Subcutaneous adipose tissue (tissue), 4 donors: ENCODE measurements around the gene RRN3. TPM values are rescaled to one million over a fixed set of nuclear protein-coding genes. Genes with fewer than 3 reads are reported as not detected.

Experiments
- total RNA-seq, 4 donors: library from RNA; depleted of rRNA; stranded (reverse); fragments of >200 nt; gene quantifications; one replicate each; pipeline ENCODE4 v1.1.0, GENCODE V29; 2016
- TF ChIP-seq, protein P1 (sequence below): fragments of 450-650 bp; IDR thresholded peaks from one replicate; pipeline ENCODE4 v1.5.1; 2016; ENCODE audit warnings: low read depth, mild to moderate bottlenecking, control low read depth, antibody characterized with exemption, moderate library complexity

The RRN3 gene
- total RNA-seq, 4 donors from 2014 or later: 33.3 to 70.1 (median 42.2) TPM

DNA sequence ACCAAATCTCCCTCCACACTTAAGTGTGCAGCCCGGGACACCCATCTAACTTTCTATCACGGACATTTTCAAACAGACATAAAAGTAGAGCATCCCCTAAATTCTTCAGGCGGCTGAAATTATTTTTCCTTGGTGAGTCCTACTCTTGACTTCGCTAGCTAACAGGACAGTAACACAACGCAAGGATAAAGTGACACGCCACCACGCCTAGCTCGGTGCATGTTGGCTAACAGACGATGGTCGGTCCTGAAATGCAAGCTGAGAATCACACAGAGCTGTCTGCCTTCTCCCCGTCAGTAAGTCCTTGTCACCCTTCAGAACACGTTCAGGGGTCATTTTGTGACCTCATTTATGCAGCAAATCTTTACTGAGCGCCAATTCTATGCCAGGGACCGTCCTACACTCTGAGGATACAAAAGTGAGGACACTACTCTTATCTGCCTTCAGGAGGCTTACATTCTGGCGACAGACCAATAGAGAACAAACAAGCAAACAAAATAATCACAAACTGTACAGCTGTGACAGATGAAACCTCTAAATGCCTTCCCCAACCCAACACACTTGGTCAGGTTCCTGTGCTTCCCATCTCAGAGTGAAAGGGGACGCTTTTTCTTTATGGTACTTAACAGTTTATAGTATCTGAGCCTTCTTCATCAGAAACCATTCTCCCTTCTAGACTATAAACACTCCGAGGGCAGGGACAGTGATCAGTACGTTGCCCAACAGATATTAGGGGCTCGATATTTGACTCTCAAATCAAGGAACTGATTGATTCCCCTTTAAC, 39.5 kb downstream of the RRN3 start:
- TF ChIP-seq, protein P1, sequence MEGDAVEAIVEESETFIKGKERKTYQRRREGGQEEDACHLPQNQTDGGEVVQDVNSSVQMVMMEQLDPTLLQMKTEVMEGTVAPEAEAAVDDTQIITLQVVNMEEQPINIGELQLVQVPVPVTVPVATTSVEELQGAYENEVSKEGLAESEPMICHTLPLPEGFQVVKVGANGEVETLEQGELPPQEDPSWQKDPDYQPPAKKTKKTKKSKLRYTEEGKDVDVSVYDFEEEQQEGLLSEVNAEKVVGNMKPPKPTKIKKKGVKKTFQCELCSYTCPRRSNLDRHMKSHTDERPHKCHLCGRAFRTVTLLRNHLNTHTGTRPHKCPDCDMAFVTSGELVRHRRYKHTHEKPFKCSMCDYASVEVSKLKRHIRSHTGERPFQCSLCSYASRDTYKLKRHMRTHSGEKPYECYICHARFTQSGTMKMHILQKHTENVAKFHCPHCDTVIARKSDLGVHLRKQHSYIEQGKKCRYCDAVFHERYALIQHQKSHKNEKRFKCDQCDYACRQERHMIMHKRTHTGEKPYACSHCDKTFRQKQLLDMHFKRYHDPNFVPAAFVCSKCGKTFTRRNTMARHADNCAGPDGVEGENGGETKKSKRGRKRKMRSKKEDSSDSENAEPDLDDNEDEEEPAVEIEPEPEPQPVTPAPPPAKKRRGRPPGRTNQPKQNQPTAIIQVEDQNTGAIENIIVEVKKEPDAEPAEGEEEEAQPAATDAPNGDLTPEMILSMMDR: no peak

DNA sequence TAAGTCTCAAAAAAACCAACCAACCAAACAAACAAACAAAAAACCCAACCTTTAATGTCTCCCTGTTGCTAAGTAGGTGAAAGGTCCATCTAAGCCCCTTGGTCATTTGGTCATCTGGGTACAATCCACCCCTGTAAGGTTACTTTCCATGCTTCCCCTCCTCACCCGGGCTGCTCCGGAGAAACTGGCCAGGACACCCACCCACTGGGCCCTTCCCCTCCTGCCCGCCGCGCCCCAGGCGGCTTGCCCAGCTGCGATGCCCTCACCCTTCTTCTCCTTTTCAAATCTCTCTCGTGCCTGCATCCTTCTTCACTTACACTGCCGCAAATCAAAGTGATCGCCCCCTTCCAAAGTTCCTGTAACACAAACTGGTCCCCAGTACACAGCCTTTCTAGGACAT, 40.2 kb downstream of the RRN3 start:
- TF ChIP-seq, protein P1: no peak

DNA sequence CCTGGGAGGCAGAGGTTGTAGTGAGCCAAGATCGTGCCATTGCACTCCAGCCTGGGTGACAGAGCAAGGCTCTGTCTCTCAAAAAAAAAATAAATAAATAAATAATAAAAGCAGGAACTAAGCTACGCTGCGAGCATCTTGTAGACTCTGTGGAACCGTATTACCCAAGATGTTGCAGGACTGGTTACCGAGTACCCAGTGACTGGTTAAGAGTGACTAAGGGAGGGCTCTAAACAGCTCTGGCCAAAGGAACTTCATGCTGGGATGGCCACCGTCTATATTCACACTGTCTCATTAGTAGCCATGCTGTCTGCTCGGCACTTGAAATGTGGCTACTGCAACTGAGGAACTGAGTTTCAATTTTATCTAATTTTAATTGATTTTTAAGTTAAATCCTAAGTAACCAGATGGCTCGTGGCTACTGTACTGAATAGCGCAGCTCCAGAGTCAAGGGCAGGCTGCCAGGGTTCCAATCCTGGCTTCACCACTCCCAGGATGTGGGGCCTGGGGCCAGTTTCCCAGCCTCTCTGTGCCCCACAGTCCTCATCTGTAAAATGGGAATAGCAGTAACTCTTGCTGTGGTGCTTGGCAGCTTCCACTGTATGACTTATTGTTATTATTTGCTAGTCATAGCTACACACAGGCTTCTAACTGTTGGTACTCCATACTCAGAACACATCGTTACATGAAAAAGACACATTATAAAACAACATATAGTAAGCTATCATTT, 41.2 kb downstream of the RRN3 start:
- TF ChIP-seq, protein P1: no peak

DNA sequence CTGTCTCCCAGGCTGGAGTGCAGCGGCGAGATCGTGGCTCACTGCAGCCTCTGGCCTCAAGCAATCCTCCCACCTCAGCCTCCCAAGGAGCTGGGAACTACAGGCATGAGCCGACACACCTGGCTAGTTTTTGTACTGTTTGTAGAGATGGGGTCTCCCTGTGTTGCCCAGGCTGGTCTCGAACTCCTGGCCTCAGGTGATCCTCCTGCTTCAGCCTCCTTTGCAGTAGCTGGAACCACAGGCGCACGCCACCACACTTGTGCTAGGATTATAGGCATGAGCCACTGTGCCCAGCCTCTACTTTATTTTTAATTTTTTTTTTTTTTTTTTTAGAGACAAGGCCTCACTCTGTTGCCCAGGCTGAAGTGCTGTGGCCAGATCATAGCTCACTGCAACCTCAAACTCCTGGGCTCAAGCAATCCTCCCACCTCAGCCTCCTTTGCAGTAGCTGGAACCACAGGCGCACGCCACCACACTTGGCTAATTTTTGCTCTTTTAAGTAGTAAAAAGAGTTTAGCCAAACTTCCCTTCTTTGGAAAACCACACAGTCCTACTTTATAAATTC, 42.6 kb downstream of the RRN3 start:
- TF ChIP-seq, protein P1: no peak

DNA sequence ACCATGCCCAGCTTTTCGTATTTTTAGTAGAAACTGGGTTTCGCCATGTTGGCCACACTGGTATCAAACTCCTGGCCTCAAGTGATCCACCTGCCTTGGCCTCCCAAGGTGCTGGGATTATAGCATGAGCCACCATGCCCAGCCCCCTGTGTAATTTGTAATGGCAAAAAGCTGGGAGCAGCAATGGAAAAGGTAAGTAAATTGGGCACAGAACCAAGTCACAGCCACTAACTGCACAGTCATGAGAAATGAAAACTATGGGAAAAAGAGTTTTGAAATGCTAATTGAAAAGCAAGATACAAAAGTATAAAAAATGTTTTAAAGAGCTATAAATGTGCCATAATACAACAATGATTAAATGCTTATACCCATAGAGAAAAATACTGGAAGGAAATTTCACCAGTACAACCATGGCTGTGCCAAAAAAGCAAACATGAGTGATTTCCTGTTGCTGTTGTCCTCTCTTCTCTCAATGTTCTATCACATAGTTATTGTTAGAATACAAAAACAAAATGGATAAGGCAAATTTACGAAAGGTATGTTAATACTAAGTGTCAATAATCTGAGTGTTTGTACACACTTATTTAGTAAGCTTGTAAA, 44.4 kb downstream of the RRN3 start:
- TF ChIP-seq, protein P1: no peak

DNA sequence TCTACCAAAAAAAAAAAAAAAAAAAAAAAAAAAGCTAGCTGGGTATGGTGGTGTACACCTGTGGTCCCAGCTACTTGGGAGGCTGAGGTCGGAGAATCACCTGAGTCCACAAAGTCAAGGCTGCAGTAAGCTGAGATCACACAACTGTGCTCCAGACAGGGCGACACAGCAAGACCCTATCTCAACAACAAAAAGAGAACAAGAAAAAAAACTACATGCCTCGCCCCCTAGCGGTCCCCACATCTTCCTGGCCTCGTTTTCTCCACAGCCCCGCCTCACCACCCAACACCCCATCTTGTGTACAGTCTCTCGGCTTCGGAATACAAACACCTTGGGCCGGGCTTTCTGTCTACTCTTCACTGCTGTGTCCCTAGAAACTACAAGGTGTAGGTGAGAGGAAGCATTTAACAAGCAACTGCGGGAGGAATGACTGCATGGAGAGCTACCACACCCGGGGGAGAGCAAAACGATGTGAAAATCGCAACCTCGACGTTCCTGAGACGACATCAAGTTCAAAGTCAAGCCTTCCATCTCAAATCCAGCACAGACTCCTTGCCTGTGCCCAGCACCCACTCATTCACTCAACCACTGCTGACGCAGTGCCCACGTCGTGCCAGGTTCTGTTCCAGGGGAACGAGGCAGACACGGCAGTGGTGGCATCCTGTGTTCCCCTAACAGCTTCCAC, 47.2 kb downstream of the RRN3 start:
- TF ChIP-seq, protein P1: no peak
